ENCODE data around the gene XYLB. TPM values are rescaled to one million over a fixed set of nuclear protein-coding genes. Genes with fewer than 3 reads are reported as not detected.

XYLB gene
- total RNA-seq = 4.3 and 5.5 TPM in 2 replicates

GRCh38 chr3:38346587-38347410 lies at the start of gene XYLB:
TSS of gene XYLB (plus strand) at chr3:38346785. CDS start at chr3:38346869, 84 bp downstream.

DNA sequence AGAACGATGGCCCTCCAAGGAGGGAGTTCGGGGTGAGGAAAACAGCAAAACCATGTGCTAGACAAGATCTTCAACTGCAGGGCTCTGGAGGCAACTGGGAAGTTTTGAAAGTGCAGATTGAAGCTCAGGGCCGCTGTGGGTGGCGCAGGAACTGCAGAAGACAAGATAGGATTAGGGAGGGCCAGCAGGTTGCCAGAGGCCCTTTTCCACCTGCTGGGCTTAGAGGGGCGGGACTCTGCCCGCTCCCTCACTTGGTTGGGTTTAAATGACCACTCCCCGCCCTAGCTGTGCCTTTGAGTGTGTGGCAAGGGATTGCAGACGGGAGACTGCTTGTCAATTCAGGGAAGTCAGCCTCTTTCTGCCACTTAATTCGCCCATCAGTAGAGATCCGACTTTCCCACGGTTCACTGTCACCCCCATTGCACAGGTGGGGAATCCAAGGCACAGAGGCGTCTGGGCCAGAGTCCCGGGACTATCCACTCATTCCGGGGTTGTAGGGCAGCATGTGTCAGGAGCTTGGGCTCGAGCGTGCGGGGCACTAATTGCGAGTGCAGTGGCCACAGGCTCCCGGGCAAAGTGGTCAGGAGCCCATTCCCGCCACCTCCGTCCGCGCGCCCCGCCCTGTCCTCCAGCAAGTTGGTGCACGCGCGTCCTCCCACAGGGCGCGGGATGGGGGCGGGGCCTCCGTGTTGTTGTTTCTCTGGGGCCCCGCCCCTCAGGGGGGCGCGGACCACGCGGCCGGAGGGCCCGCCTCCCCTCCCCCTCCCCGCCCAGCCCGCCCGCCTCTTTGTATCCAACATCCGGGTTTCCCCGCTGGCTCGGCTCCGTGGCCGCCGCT lies 106.7 kb downstream of the XYLB start, which contains the start of gene ACVR2B:
TSS of gene ACVR2B (plus strand) at position 816 of the 838 bp plus-strand sequence. CDS start 433 bp downstream, outside the sequence.

Small RNA genes lying within 50 kb of the gene (small RNA-seq; reads per million reads assigned to genes)
- gene RNU6-235P (ENCODE audit: low replicate concordance) = not detected

Other genes starting within 250 kb of the XYLB start
- gene ACAA1, start 209.7 kb upstream of the XYLB start, total RNA-seq = 19.0 and 20.6 TPM in 2 replicates
- 9.8 and 19.5 TPM in 2 replicates for gene MYD88, start 208.1 kb upstream of the XYLB start, total RNA-seq
- gene OXSR1, start 181.2 kb upstream of the XYLB start, total RNA-seq = 33.0 and 62.9 TPM in 2 replicates
- 0.43 and 0.44 TPM in 2 replicates for gene SLC22A13, start 81.0 kb upstream of the XYLB start, total RNA-seq
- under 0.01 and 0.14 TPM in 2 replicates for gene SLC22A14, start 64.5 kb upstream of the XYLB start, total RNA-seq
- 3.7 and 4.8 TPM in 2 replicates for gene ACVR2B, start 107.1 kb downstream of the XYLB start, total RNA-seq
- 7.0 and 12.6 TPM in 2 replicates for gene EXOG, start 149.6 kb downstream of the XYLB start, total RNA-seq